ENCODE results near the gene FLII. TPM values are rescaled to one million over a fixed set of nuclear protein-coding genes. Genes with fewer than 3 reads are reported as not detected.

FLII gene
- total RNA-seq, 2 donors from 2014 or later, result 280 to 347 TPM

GRCh38 chr17:18259621-18260331 is 1.2 kb upstream of the FLII start:
- Histone ChIP-seq H3K4me1 (replicated peaks) (peaks cover 14% of the 10 kb centered on the region), H3K27me3 (replicated peaks; ENCODE audit: insufficient read depth) (no peaks in the 10 kb centered on the region)
- WGBS, result 66% methylated on average over 22 of the region's 22 CpGs

GRCh38 chr17:18257982-18258355 is 569 bp downstream of the FLII start:
- no peaks in the 10 kb centered on the region for H3K27me3 ChIP-seq (replicated peaks; ENCODE audit: insufficient read depth)
- peaks cover 14% of the 10 kb centered on the region for H3K4me1 ChIP-seq (replicated peaks)
- intact Hi-C loops (cut with DNase I), result loop anchor here (5.0 kb wide), 1 partner anchor 54 kb away; the partner anchor contains the start of gene TOP3A
- peak overlapping the region; percentile 73 to 98 for H3K4me3 ChIP-seq
- 0% methylated on average over 12 of the region's 16 CpGs for WGBS
- no peaks in the 10 kb centered on the region for H3K9me3 ChIP-seq
- H3K36me3 ChIP-seq, result peaks cover 5 to 7% of the 10 kb centered on the region in 2 donors
- H3K27ac ChIP-seq, result peak overlapping the region; percentile 85 to 93
- DNase-seq (ENCODE audit: low spot score), result peak; percentile 54
- TF ChIP-seq POLR2A (IDR thresholded peaks at IDR 0.05) (peak; percentile 38), CTCF (IDR thresholded peaks at IDR 0.05) (no peak), POLR2AphosphoS5 (IDR thresholded peaks at IDR 0.05) (no peak)

More at GRCh38 chr17:18259621-18260331, 1.2 kb upstream of the FLII start:
- peak overlapping the region; percentile 88 to 95 for H3K27ac ChIP-seq
- no peaks in the 10 kb centered on the region for H3K9me3 ChIP-seq
- no peak for TF ChIP-seq CTCF (IDR thresholded peaks at IDR 0.05)
- intact Hi-C loops (cut with DNase I), result loop anchor here (5.0 kb wide), 1 partner anchor 53 kb away; the partner anchor contains the start of gene TOP3A
- peaks cover 9 to 14% of the 10 kb centered on the region in 2 donors for H3K36me3 ChIP-seq
- peak overlapping the region; percentile 72 to 87 for H3K4me3 ChIP-seq
- no peak for DNase-seq (ENCODE audit: low spot score)

GRCh38 chr17:18257268-18257981 is 1.1 kb downstream of the FLII start:
- 13% methylated on average over 18 of the region's 18 CpGs for WGBS
- peaks cover 5 to 7% of the 10 kb centered on the region in 2 donors for H3K36me3 ChIP-seq

GRCh38 chr17:18256776-18257175 is 1.8 kb downstream of the FLII start:
- DNase-seq (ENCODE audit: low spot score), result no peak
- intact Hi-C loops (cut with DNase I), result loop anchor here (5.0 kb wide), 1 partner anchor 56 kb away; the partner anchor contains the start of gene TOP3A
- Histone ChIP-seq H3K4me3 (peak overlapping the region in 1 of 2 donors; percentile 73), H3K27me3 (replicated peaks; ENCODE audit: insufficient read depth) (no peaks in the 10 kb centered on the region), H3K4me1 (replicated peaks) (peaks cover 14% of the 10 kb centered on the region), H3K9me3 (no peaks in the 10 kb centered on the region), H3K36me3 (peaks cover 5 to 7% of the 10 kb centered on the region in 2 donors), H3K27ac (peak overlapping the region in 1 of 2 donors; percentile 93)
- TF ChIP-seq CTCF (IDR thresholded peaks at IDR 0.05) (no peak), POLR2AphosphoS5 (IDR thresholded peaks at IDR 0.05) (no peak), POLR2A (IDR thresholded peaks at IDR 0.05) (no peak)
- WGBS, result 80% methylated on average over 7 of the region's 7 CpGs

More at GRCh38 chr17:18257268-18257981, 1.1 kb downstream of the FLII start:
- peak overlapping the region; percentile 73 to 98 for H3K4me3 ChIP-seq
- no peaks in the 10 kb centered on the region for H3K27me3 ChIP-seq (replicated peaks; ENCODE audit: insufficient read depth)
- H3K9me3 ChIP-seq, result no peaks in the 10 kb centered on the region
- peak overlapping the region; percentile 85 to 93 for H3K27ac ChIP-seq
- intact Hi-C loops (cut with DNase I), result loop anchor here (5.0 kb wide), 1 partner anchor 55 kb away; the partner anchor contains the start of gene TOP3A
- TF ChIP-seq CTCF (IDR thresholded peaks at IDR 0.05), result no peak
- TF ChIP-seq POLR2A (IDR thresholded peaks at IDR 0.05), result peak; percentile 11
- TF ChIP-seq POLR2AphosphoS5 (IDR thresholded peaks at IDR 0.05), result no peak
- H3K4me1 ChIP-seq (replicated peaks), result peaks cover 14% of the 10 kb centered on the region
- DNase-seq (ENCODE audit: low spot score), result peak; percentile 35

Data from prostate gland (tissue), 2 donors.